Left hindlimb (tissue), 1 donor: ENCODE data around the gene CTBP2.

Experiments used
- DNase-seq: peaks from one replicate; pipeline ENCODE4 v3.0.0-alpha.2; 2018

The CTBP2 gene

DNA sequence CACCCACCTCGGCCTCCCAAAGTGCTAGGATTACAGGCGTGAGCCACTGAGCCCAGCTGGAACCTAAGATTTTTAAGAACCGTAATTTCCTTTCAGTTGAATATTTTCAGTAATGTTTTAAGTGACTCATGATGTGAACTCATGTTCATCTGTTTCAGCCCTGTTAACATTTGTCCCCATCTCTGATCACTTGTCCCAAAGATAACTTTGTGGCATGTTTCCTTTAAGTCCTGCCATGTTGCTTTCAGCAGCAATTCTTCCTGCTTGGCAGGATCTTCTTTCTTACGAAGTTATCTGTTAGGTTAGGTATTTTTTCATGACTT, 199.2 kb downstream of the CTBP2 start:
- DNase-seq = no peak

DNA sequence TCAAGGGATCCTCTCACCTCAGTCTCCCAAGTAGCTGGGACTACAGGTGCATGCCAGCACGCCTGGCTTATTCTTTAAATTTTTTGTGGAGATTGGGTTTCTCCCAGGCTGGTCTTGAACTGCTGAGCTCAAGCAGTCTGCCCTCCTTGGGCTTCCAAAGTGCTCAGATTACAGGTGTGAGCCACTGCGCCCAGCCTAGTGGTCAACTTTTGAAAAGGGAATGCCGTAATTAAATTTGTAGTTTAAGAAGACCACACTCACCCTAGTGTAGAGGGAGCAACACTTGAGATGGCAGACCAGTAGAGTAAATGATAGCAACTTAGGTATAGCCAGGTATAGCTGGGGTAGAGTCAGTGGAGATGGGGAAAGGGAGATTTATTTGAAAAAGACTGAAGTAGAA, 200.8 kb downstream of the CTBP2 start:
- DNase-seq = no peak

DNA sequence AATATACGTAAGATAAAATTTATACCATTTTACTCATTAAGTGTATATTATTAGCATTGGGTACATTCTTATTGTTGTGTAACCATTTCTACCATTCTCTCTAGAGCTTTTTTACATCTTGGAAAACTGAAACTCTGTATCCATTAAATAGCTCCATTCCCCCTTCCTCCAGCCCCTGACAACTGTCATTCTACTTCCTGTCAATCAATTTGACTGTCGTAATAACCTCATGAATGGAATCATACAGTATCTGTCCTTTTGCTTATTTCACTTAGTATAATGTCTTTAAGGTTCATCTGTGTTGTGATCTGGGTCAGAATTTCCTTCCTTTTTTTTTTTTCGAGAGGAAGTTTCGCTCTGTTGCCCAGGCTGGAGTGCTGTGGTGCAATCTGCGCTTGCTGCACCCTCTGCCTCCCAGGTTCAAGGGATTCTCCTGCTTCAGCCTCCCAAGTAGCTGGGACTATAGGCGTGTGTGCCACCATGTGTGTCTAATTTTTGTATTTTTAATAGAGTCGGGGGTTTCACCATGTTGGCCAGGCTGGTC, 202.9 kb downstream of the CTBP2 start:
- DNase-seq = no peak

DNA sequence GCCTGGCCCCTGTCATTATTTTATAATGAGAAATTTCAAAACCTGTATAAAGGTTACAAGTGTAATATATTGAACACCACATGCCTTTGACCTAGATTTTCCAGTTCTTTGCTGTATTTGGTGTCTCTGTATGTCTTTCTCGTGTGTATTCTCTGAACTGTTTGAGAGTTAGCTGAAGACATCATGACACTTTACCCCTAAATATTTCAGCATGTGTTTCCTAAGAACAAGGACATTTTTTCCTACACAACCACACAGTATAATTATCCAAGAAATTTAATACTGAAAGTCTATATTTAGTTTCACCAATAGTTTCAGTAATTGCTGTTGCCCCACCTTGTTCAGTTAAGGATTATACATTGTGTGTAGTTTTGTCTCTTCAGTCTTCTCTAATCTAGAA, 203.6 kb downstream of the CTBP2 start:
- no peak for DNase-seq

DNA sequence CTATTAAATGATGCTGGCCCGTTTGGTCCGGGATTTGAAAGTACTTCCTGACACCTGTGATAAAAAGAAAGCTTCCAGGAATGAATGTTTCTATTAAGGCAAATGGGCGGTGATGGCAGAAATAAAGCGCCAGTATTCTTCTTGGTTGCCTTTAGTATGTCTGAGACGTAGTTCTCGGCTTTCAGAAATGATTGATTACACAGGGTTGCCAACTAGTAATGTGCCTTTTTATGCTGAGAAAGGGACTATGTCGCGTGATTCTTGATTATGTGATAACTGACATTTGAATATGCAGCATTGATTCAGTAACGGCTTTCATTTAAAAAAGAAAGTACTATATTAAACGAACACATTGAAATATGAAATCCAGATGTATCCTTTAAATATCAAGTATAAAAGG, 204.5 kb downstream of the CTBP2 start:
- DNase-seq = no peak

DNA sequence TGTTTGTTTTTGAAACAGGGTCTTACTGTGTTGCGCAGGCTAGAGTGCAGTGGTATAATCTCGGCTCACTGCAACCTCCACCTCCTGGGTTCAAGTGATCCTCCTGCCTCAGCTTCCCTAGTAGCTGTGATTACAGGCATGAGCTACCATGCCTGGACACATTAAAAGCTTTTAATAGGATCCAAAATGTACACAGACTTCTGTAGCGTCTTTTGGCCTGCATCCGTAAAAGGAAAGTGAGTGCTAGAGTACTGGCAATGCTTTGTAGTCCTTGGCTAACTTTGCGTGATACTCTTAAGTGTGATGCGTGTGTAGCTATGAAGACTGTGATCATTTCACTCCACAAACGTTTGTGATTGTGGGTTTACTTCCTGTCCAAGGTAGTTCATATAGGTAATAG, 205.1 kb downstream of the CTBP2 start:
- no peak for DNase-seq

DNA sequence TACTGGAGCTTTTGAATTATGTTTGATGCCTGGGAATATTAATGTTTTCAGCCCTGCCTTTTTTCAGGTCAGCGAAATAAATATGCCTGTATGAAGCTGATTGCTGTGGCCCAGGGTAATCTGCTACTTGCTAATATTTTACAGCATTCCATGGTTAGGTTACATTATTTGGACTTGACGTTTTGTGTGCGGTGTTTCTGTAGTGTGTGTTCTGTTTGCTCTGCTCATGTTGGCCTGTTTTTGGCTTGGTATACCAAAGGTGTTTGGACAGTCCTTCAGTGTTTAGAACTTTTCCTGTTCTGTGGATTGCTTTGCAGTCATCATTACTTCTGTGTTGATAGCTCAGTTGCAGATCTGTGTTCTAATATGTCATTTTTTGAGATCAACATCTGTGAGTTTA, 206.9 kb downstream of the CTBP2 start:
- no peak for DNase-seq

DNA sequence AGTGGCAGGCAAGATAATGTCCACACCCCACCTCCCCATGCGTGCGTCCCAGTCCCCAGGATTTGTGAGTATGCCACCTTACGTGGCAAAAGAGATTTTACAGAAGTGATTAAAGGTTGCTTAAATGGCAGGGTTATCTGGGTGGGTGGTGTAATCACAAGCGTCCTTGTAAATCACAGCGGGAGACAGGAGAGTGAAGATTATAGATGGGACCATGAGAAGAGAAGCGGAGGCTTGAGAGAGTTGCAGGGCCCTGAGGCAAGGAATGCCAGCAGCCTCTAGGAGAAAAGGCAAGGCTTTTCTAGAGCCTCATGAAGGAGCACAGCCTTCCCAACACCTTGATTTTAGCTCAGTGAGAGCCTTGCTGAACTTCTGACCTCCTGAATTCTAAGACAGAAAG, 208.2 kb downstream of the CTBP2 start:
- no peak for DNase-seq

DNA sequence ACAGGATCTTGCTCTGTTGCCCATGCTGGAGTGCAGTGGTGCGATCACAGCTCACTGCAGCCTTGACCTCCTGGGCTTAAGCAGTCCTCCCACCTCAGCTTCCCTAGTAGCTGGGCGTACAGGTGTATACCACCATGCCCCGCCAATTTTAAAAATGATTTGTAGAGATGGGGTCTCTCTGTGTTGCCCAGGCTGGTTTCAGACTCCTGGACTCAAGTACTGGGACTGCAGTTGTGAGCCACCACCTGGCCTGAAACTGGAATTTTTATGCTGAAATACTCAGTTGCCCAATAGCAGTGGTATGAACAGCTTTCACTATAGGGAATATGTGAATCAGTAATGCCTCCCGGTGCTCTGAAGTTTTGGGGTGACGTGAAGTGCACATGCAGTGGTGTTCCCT, 210.8 kb downstream of the CTBP2 start:
- no peak for DNase-seq

DNA sequence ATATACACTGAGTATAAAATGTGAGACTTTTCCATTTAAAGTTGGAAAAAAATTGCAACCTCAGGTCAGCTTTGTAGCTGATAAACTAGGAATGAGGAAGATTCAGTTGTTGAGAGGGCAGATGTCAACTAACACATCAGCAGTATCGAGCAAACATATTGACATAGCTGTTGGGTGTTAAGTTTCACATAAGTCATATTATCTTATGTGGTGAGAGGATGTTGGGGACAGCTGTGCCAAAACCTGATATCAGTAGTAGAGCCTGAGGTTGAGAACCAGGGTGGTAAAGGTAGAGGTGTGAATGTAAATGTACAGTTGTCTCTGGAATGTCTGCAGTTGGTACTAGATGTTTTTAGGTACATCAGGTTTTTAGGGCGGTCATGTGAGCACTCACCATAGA, 213.4 kb downstream of the CTBP2 start:
- DNase-seq = no peak

DNA sequence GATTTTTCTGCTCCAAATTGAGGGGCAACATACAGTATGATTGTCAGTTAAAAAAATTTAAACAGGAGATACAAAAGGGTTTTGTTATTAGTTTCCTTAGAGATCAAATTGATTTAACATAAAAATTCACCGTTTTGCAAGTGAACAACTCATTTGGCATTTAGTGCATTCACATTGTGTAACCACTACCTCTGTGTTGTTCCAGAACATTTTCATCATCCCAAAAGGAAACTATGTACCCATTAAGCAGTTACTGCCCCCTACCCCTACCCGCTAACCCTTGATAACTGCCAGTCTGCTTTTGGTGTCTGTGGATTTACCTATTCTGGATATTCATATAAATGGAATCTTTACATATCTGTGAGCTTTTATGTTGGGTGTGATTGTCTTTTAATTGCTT, 215.4 kb downstream of the CTBP2 start:
- no peak for DNase-seq

DNA sequence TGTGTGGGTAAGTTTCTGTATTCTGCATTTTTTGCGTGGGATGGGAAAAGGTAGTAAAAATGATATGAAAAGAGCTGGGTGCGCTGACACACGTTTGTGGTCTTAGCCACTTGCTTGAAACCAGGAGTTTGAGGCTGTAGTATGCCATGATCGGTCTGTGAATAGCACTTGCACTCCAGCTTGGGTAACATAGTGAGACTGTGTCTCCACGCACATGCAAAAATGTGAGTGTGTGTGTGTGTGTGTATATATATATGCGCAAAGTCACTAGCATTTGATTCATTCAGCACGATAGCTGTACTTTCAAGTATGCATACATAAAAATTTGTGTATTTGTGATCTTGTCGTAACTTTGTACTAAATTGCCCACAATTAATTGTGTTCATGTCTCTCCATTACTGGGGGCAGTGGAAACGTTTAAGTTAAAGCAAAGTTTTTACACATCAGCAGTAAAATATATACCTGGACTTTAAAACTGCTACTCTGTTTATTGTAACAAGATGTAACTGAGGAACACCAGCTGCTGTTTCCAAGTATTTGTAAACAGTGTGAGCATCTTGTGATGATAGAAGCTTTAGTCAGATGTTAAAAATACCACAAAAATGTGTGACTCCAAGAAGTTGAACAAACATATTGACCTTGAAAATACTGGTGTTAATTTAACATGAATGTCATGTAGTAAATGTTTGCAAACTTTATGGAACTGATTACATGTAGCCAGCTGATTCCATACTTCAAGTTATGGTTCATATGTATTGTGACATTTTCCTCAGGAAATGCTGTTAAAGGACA, 216.9 kb downstream of the CTBP2 start:
- DNase-seq = no peak

DNA sequence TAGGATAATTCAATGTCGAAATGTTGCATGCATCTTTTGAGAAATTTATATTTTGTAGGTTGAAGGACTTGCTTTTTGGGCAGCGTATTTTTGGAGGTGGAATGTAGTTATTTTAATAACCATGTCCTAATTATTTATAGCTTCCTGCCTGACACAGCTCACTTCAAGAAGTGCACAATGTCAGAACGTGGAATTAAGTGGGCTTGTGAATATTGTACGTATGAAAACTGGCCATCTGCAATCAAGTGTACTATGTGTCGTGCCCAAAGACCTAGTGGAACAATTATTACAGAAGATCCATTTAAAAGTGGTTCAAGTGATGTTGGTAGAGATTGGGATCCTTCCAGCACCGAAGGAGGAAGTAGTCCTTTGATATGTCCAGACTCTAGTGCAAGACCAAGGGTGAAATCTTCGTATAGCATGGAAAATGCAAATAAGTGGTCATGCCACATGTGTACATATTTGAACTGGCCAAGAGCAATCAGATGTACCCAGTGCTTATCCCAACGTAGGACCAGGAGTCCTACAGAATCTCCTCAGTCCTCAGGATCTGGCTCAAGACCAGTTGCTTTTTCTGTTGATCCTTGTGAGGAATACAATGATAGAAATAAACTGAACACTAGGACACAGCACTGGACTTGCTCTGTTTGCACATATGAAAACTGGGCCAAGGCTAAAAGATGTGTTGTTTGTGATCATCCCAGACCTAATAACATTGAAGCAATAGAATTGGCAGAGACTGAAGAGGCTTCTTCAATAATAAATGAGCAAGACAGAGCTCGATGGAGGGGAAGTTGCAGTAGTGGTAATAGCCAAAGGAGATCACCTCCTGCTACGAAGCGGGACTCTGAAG, 217.8 kb downstream of the CTBP2 start:
- no peak for DNase-seq

DNA sequence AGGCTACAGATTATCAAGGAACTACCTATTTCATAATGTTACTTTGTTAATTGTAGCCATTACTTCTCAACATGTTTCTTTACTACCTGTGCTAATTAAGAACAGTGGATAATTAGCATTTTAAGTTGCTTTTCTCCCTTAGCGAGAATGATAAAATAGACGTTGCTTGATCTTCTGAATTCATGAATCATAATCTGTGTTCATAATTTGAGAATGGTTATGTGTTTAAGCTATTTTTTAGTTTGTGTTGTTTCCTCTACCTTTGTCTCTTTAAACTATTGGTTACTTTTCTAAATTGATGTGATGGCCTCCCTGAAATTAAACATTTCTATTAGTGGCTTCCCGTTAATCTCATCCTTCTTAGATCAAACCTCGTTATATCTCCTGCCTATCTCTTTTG, 218.5 kb downstream of the CTBP2 start, which contains the start of gene ZRANB1:
Gene ZRANB1 (plus strand): TSS at position 301 of the 400 bp plus-strand sequence. CDS start 371 bp downstream, outside the sequence.
- DNase-seq = no peak

DNA sequence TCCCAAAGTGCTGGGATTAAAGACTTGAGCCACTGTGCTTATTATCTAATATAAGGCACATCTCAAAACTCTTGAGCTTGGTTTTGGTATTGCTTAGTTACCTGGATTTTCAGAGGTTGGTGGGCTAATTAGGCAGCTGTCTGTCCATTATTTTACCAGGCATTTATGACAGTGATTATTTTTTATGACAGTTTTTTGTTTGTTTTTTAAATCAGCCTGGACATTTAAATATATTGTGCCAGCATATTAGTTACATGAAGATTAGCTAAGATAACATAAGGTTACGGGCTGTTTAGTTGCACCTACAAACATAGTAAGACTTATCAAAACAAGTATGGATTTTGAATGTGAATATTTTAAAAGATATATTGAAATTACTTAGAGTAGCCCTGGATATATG, 221.1 kb downstream of the CTBP2 start:
- DNase-seq = no peak

DNA sequence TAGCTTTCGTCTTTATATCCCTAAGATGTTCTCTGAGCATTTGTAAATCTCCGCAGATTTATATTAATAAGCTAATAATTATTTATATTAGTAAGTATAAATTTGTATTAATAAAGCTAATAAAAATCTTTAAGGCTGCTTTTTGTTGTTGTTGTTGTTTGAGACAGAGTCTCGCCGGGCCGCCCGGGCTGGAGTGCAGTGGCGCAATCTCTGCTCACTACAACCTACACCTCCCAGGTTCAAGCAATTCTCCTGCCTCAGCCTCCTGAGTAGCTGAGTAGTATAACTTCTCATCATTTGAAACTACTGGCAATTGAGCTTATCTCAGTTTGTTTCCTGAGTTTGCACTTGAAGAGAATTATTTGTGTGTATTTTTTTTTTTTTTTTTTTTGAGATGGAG, 223.6 kb downstream of the CTBP2 start:
- no peak for DNase-seq

DNA sequence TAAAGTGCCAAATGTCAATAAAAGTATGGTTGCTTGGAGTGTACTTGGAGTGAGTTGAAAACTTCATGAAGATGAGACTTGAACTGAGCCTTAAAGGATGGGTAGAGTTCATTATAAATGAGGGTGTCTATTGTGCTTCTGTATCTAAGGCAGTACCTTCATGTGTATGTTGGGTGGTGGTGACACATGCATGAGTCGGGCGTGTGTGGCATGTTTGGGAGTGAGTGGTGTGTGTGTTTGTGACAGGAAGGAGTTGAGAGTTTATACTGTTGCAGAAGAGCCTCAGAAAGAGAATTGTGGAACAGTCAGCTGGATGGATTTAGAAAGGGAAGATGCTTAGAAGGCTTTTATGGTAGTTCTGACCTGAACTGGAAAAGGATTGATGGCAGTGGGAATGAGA, 224.4 kb downstream of the CTBP2 start:
- no peak for DNase-seq
